K562 (cell line): ENCODE data around the gene CNRIP1. TPM values are rescaled to one million over a fixed set of nuclear protein-coding genes. Genes with fewer than 3 reads are reported as not detected.
A peak's percentile ranks its signal among the peaks of the same experiment; 100 is the strongest.

Experiments
- ATAC-seq: fragments of 200-7000 bp; cut with Tn5 transposase; 3 replicates; pipeline ENCODE4 v1.9.1; 2020; ENCODE audit warnings: moderate library complexity
- BruUV-seq: library from RNA; stranded (reverse); fragments of 400-500 nt; replicated peaks from 2 replicates; lab custom pipeline; 2021; lab: Mats Ljungman, UMichigan
- CTCF ChIA-PET: fragments of 300-600 bp; formaldehyde crosslinking; extraction: SDS; loops from one replicate; lab custom pipeline; 2021; ENCODE audit warnings: low intra/inter-chr PET ratio; lab: Yijun Ruan, JAX
- POLR2A ChIA-PET: fragments of 300-600, 350-650 bp; sonication (Branson Sonifier 250); formaldehyde crosslinking; extraction: SDS; loops from one replicate; lab custom pipeline; 2021; ENCODE audit warnings: antibody characterized with exemption, inconsistent platforms; lab: Yijun Ruan, JAX
- DNase-seq, 4 experiments: peaks; one replicate each; pipeline versions ENCODE4 v3.0.0 to v3.0.0-alpha.2; 2011 to 2018; ENCODE audit warnings: low spot score in 3 of 4, mixed read lengths in 3 of 4; ENCODE audit errors: extremely low read depth in 1 of 4
- FAIRE-seq: peaks from 2 replicates; lab custom pipeline; 2011; peaks lifted over from hg19 to GRCh38; lab: Jason Lieb, UNC
- H2AFZ ChIP-seq: 2 replicates; pipeline ENCODE4 v1.6.0; 2011; ENCODE audit warnings: low read depth, low read length, control low read depth, inconsistent platforms
- H3K27ac ChIP-seq: fragments of 200-600 bp; 3 replicates; pipeline ENCODE4 v1.8.0; 2011; ENCODE audit warnings: low read depth, mild to moderate bottlenecking, control low read depth, inconsistent platforms, low read length, moderate library complexity, mixed read lengths; ENCODE audit errors: extremely low read depth
- H3K27me3 ChIP-seq, 2 experiments: fragments of 300-600 bp in 1 of 2; 2 replicates in 1 of 2; 3 replicates in 1 of 2; pipeline versions ENCODE4 v1.6.0 to v1.8.0; 2011; ENCODE audit warnings: inconsistent platforms in 2 of 2, low read length in 2 of 2, mild to moderate bottlenecking in 1 of 2, mixed read lengths in 1 of 2, moderate library complexity in 1 of 2; ENCODE audit not compliant: control insufficient read depth in 2 of 2, insufficient read depth in 2 of 2
- H3K36me3 ChIP-seq: fragments of 300-600 bp; 3 replicates; pipeline ENCODE4 v1.8.0; 2011; ENCODE audit warnings: mild to moderate bottlenecking, low read length, inconsistent platforms; ENCODE audit not compliant: control insufficient read depth, insufficient read depth
- H3K4me1 ChIP-seq, 2 experiments: fragments of 200-600 bp in 1 of 2; replicated peaks in 1 of 2; 2 replicates in 1 of 2; 3 replicates in 1 of 2; pipeline versions ENCODE4 v1.5.1 to v1.8.0; 2011; ENCODE audit warnings: inconsistent platforms in 2 of 2, low read length in 2 of 2, mild to moderate bottlenecking in 1 of 2, mixed read lengths in 1 of 2, moderate library complexity in 1 of 2; ENCODE audit not compliant: control insufficient read depth in 2 of 2, insufficient read depth in 2 of 2
- H3K4me2 ChIP-seq: 2 replicates; pipeline ENCODE4 v1.6.1; 2011; ENCODE audit warnings: low read length, control low read depth, inconsistent platforms, mixed read lengths; ENCODE audit not compliant: insufficient read depth
- H3K4me3 ChIP-seq: fragments of 200-600 bp; sonication (generic), shearing (Covaris generic); 2 replicates; pipeline ENCODE4 v1.5.1; 2016; ENCODE audit warnings: control low read depth, inconsistent platforms
- H3K79me2 ChIP-seq: fragments of 200-600 bp; 3 replicates; pipeline ENCODE4 v1.8.0; 2011; ENCODE audit warnings: low read length, inconsistent platforms; ENCODE audit not compliant: control insufficient read depth, insufficient read depth
- H3K9ac ChIP-seq, 2 experiments: 2 replicates each; pipeline versions ENCODE4 v1.6.0 to v1.6.1; 2011; ENCODE audit warnings: low read depth in 2 of 2, low read length in 2 of 2, control low read depth in 1 of 2, inconsistent platforms in 1 of 2, mild to moderate bottlenecking in 1 of 2, mixed read lengths in 1 of 2; ENCODE audit not compliant: insufficient read depth in 1 of 2
- H3K9me1 ChIP-seq: one replicate; pipeline ENCODE4 v1.6.0; 2011; ENCODE audit warnings: inconsistent platforms, mild to moderate bottlenecking, low read length, moderate library complexity; ENCODE audit not compliant: control insufficient read depth, insufficient read depth
- H3K9me3 ChIP-seq: replicated peaks from 2 replicates; pipeline ENCODE4 v1.5.1; 2011; ENCODE audit warnings: low read depth, low read length, inconsistent platforms; ENCODE audit not compliant: control insufficient read depth, insufficient read depth
- H4K20me1 ChIP-seq: replicated peaks from 2 replicates; pipeline ENCODE4 v1.6.1; 2011; ENCODE audit warnings: low read length, inconsistent platforms, mixed read lengths; ENCODE audit not compliant: control insufficient read depth, insufficient read depth
- ATF3 ChIP-seq, 2 experiments: fragments of 450-650 bp in 1 of 2; sonication (generic) in 1 of 2; formaldehyde crosslinking in 1 of 2; IDR thresholded peaks in 1 of 2; conservative IDR thresholded peaks in 1 of 2; 2 replicates each; pipeline versions ENCODE4 v1.6.1 to v1.8.1; 2016 to 2023; ENCODE audit warnings: mild to moderate bottlenecking in 2 of 2, moderate library complexity in 2 of 2, inconsistent platforms in 1 of 2, missing genetic modification reagents in 1 of 2
- BCL6 ChIP-seq: fragments of 250-450 bp; sonication (Bioruptor Pico); IDR thresholded peaks from 2 replicates; pipeline ENCODE4 v1.4.0; 2020
- CBFA2T3 ChIP-seq: fragments of 450-650 bp; IDR thresholded peaks from 2 replicates; pipeline ENCODE4 v1.6.1; 2017
- DDX20 ChIP-seq: fragments of 450-650 bp; IDR thresholded peaks from 2 replicates; pipeline ENCODE4 v1.6.1; 2016; ENCODE audit warnings: missing genetic modification characterization, low read depth, mild to moderate bottlenecking, missing compliant biosample characterization, moderate library complexity
- DPF2 ChIP-seq: fragments of 450-650 bp; IDR thresholded peaks from 2 replicates; pipeline ENCODE4 v1.6.1; 2016
- EHMT2 ChIP-seq: fragments of 450-650 bp; IDR thresholded peaks from 2 replicates; pipeline ENCODE4 v1.6.1; 2018; ENCODE audit warnings: antibody characterized with exemption
- HMBOX1 ChIP-seq: sonication (generic); IDR thresholded peaks from 2 replicates; pipeline ENCODE4 v1.6.1; 2016
- MIER1 ChIP-seq: fragments of 450-650 bp; IDR thresholded peaks from 2 replicates; pipeline ENCODE4 v1.6.1; 2016; ENCODE audit warnings: antibody characterized with exemption, mild to moderate bottlenecking, low read depth
- PBX2 ChIP-seq, 2 experiments: IDR thresholded peaks in 1 of 2; conservative IDR thresholded peaks in 1 of 2; 2 replicates each; pipeline ENCODE4 v1.6.1; 2016; ENCODE audit warnings: low read depth in 2 of 2, mild to moderate bottlenecking in 1 of 2, missing compliant biosample characterization in 1 of 2, missing genetic modification characterization in 1 of 2, moderate library complexity in 1 of 2
- RBM25 ChIP-seq: fragments of 200-400 bp; formaldehyde crosslinking; IDR thresholded peaks from 2 replicates; pipeline ENCODE4 v1.6.1; 2018; ENCODE audit warnings: low read length, low read depth, moderate library complexity; ENCODE audit not compliant: severe bottlenecking
- ZNF431 ChIP-seq: sonication (generic); formaldehyde crosslinking; IDR thresholded peaks from 2 replicates; pipeline ENCODE4 v1.8.0; 2022; ENCODE audit warnings: mild to moderate bottlenecking, missing genetic modification reagents
- ZNF512 ChIP-seq: IDR thresholded peaks from 2 replicates; pipeline ENCODE4 v1.6.1; 2016; ENCODE audit warnings: missing genetic modification characterization, missing compliant biosample characterization
- ZNF561 ChIP-seq: fragments of 450-650 bp; formaldehyde crosslinking; conservative IDR thresholded peaks from 2 replicates; pipeline ENCODE4 v1.4.0; 2020; ENCODE audit warnings: mild to moderate bottlenecking, moderate library complexity
- ZNF766 ChIP-seq: fragments of 200-800 bp; sonication (Bioruptor generic); conservative IDR thresholded peaks from 2 replicates; pipeline ENCODE4 v1.6.1; 2016; ENCODE audit warnings: missing genetic modification characterization, missing compliant biosample characterization
- WGBS: fragments of 100-300 bp; shearing (Covaris generic); methylation state at CpG from one replicate; pipeline ENCODE4 v1.1.6; 2016; ENCODE audit warnings: low coverage, mixed read lengths; ENCODE audit not compliant: insufficient coverage; ENCODE audit errors: missing lambda C conversion rate; 5-methylcytosine and 5-hydroxymethylcytosine counted together
- in situ Hi-C: fragments of 300-500 bp; cut with MboI; formaldehyde crosslinking; loops from 4 replicates; pipeline ENCODE4 v1.15.0; 2018; ENCODE audit warnings: inconsistent platforms, mixed read lengths
- intact Hi-C: fragments of 100-400 bp; cut with micrococcal nuclease; formaldehyde crosslinking; loops from 2 replicates; pipeline ENCODE4 v1.14.2; 2022
- polyA plus RNA-seq, 8 experiments: library from polyadenylated mRNA; depleted of rRNA in 4 of 8; stranded (reverse) in 5 of 8; unstranded in 3 of 8; fragments of >200 nt; fragmentation: Nextera tagmentation in 2 of 8; fragmentation: Illumina TruSeq in 1 of 8; extraction: Ambion mirVana in 2 of 8; extraction: Trizol in 1 of 8; gene quantifications; 2 replicates each; pipeline versions ENCODE4 v1.2.1 to v1.2.3, GENCODE V29; 2011 to 2014; ENCODE audit warnings: inconsistent platforms in 1 of 8, missing spikeins in 1 of 8
- total RNA-seq, 7 experiments: library from RNA; depleted of rRNA in 6 of 7; stranded (reverse); fragments of >200 nt in 6 of 7; fragmentation: Illumina TruSeq in 2 of 7; extraction: Trizol in 2 of 7; gene quantifications; 2 replicates each; pipeline versions ENCODE4 v1.2.1 to v1.2.3, GENCODE V29; 2011 to 2021; ENCODE audit warnings: low replicate concordance in 1 of 7

CNRIP1 gene
- total and polyA plus RNA-seq, 9 of the 15 experiments (the other 6 are each of a cell fraction or from before 2014, with no cell fraction given): 0.59 to 2.1 (median 1.5) TPM

GRCh38 chr2:68248361-68248760 is 71.4 kb downstream of the CNRIP1 start (continued):
- TF ChIP-seq ATF3 (IDR thresholded peaks at IDR 0.05): no peak
- no peak for TF ChIP-seq ATF3 (CRISPR knock-in tag; conservative IDR thresholded peaks at IDR 0.05)
- TF ChIP-seq ZNF512 (tag): no peak
- TF ChIP-seq ZNF766 (CRISPR knock-in tag): no peak
- TF ChIP-seq ZNF431 (CRISPR knock-in tag): no peak

- Histone ChIP-seq H3K9me1 (no peaks in the 10 kb centered on the region), H2AFZ (no peak overlapping the region), H3K4me2 (no peak overlapping the region), H3K9ac (no peak overlapping the region), H3K27ac (no peak overlapping the region), H3K79me2 (peaks cover 100% of the 10 kb centered on the region), H3K36me3 (peaks cover 36% of the 10 kb centered on the region), H3K4me1 (peaks cover 7 to 32% of the 10 kb centered on the region in 2 experiments; a peak in 4 of 5 replicates), H3K4me3 (no peak overlapping the region), H4K20me1 (peaks cover 53% of the 10 kb centered on the region), H3K27me3 (no peaks in the 10 kb centered on the region), H3K9me3 (no peaks in the 10 kb centered on the region)
- in situ Hi-C loops (no loop called here), intact Hi-C loops (loop anchor here (10.0 kb wide), 1 partner anchor 62 kb away; no protein-coding TSS in a partner anchor)
- CTCF ChIA-PET: no interaction called here
- FAIRE-seq (no peak), DNase-seq (no peak), ATAC-seq (no peak)
- POLR2A ChIA-PET: interaction anchor here (0.6 to 3.2 kb wide), 3 partner anchors 11 to 89 kb away, joined by 3 to 13 read pairs (median 5); partner anchors contain the start of gene PNO1
- BruUV-seq: no TSS peak
- WGBS: 31% methylated on average over 1 of the region's 1 CpG
- TF ChIP-seq ZNF561 (CRISPR knock-in tag) (no peak), HMBOX1 (no peak), BCL6 (CRISPR knock-in tag) (no peak), DPF2 (no peak), DDX20 (tag) (no peak), RBM25 (no peak), PBX2 (CRISPR knock-in tag; IDR thresholded peaks at IDR 0.05; ENCODE audit: low read depth) (no peak), PBX2 (tag; conservative IDR thresholded peaks at IDR 0.05; ENCODE audit: low read depth) (no peak), MIER1 (no peak), EHMT2 (0 out of 2 replicates have a peak, but pooled peaks have one; percentile 68), CBFA2T3 (0 out of 2 replicates have a peak, but pooled peaks have one; percentile 15)
These were observed 73.4 kb downstream of the CNRIP1 start for GRCh38 chr2:68246396-68246795.
